HepG2 (cell line): Measurements from ENCODE around the gene RNF208. TPM values are rescaled to one million over a fixed set of nuclear protein-coding genes. Genes with fewer than 3 reads are reported as not detected.

Experiments
- BORCS8-MEF2B ChIP-seq: sonication (generic); formaldehyde crosslinking; IDR thresholded peaks from 2 replicates; pipeline ENCODE4 v1.8.0; 2022; ENCODE audit warnings: mild to moderate bottlenecking, missing genetic modification reagents
- GTF3A ChIP-seq: sonication (generic); formaldehyde crosslinking; conservative IDR thresholded peaks from 2 replicates; pipeline ENCODE4 v1.4.0; 2020; ENCODE audit warnings: mild to moderate bottlenecking, missing genetic modification reagents
- IRF2 ChIP-seq: IDR thresholded peaks from 2 replicates; pipeline ENCODE4 v1.6.1; 2018; ENCODE audit warnings: missing genetic modification reagents, missing compliant biosample characterization
- KDM2A ChIP-seq: sonication (generic); formaldehyde crosslinking; IDR thresholded peaks from 2 replicates; pipeline ENCODE4 v1.4.0; 2020; ENCODE audit warnings: low read depth, missing genetic modification reagents, borderline replicate concordance
- NR1H2 ChIP-seq: sonication (generic); formaldehyde crosslinking; IDR thresholded peaks from 2 replicates; pipeline ENCODE4 v1.8.1; 2022; ENCODE audit warnings: low read depth, missing genetic modification reagents, borderline replicate concordance
- NR2C2 ChIP-seq: sonication (generic); formaldehyde crosslinking; IDR thresholded peaks from 2 replicates; pipeline ENCODE4 v1.4.0; 2020; ENCODE audit warnings: missing genetic modification reagents, mild to moderate bottlenecking, moderate library complexity, borderline replicate concordance
- SP140L ChIP-seq: sonication (generic); formaldehyde crosslinking; IDR thresholded peaks from 2 replicates; pipeline ENCODE4 v1.4.0; 2020; ENCODE audit warnings: missing genetic modification reagents, borderline replicate concordance
- THAP11 ChIP-seq: IDR thresholded peaks from 2 replicates; pipeline ENCODE4 v1.6.1; 2016; ENCODE audit warnings: missing biosample characterization, missing genetic modification reagents
- ZNF225 ChIP-seq: sonication (generic); formaldehyde crosslinking; IDR thresholded peaks from 2 replicates; pipeline ENCODE4 v1.4.0; 2020; ENCODE audit warnings: mild to moderate bottlenecking, missing genetic modification reagents
- ZSCAN22 ChIP-seq: sonication (generic); formaldehyde crosslinking; IDR thresholded peaks from 2 replicates; pipeline ENCODE4 v1.4.0; 2020; ENCODE audit warnings: mild to moderate bottlenecking, missing genetic modification reagents
- polyA plus RNA-seq, 8 experiments: library from polyadenylated mRNA; depleted of rRNA in 3 of 8; stranded (reverse) in 7 of 8; unstranded in 1 of 8; fragments of >200 nt; fragmentation: Illumina TruSeq in 4 of 8; extraction: Trizol in 4 of 8; gene quantifications; 2 replicates each; pipeline versions ENCODE4 v1.2.1 to v1.2.3, GENCODE V29; 2011 to 2016; ENCODE audit warnings: low read depth in 4 of 8, missing spikeins in 1 of 8, mixed read lengths in 1 of 8; ENCODE audit not compliant: insufficient read depth in 1 of 8
- total RNA-seq, 5 experiments: library from RNA; depleted of rRNA; stranded (reverse); fragments of >200 nt; fragmentation: Illumina TruSeq; extraction: Trizol; gene quantifications; 2 replicates each; pipeline ENCODE4 v1.2.3, GENCODE V29; 2016; ENCODE audit warnings: low read depth in 1 of 5
- TF ChIP-seq, protein P1 (sequence below): IDR thresholded peaks from 2 replicates; pipeline ENCODE4 v1.4.0; 2020; ENCODE audit warnings: mild to moderate bottlenecking, missing genetic modification reagents
- TF ChIP-seq, protein P2 (sequence below): sonication (generic); formaldehyde crosslinking; IDR thresholded peaks from 2 replicates; pipeline ENCODE4 v1.4.0; 2020; ENCODE audit warnings: missing genetic modification reagents, mild to moderate bottlenecking, borderline replicate concordance
- TF ChIP-seq, protein P3 (sequence below): sonication (generic); formaldehyde crosslinking; IDR thresholded peaks from 2 replicates; pipeline ENCODE4 v1.4.0; 2020; ENCODE audit warnings: missing genetic modification reagents, borderline replicate concordance
- TF ChIP-seq, protein P4 (sequence below): sonication (generic); formaldehyde crosslinking; IDR thresholded peaks from 2 replicates; pipeline ENCODE4 v1.5.0; 2020; ENCODE audit warnings: missing genetic modification reagents, mild to moderate bottlenecking, borderline replicate concordance
- TF ChIP-seq, protein P5 (sequence below): sonication (generic); formaldehyde crosslinking; IDR thresholded peaks from 2 replicates; pipeline ENCODE4 v1.5.0; 2020; ENCODE audit warnings: mild to moderate bottlenecking, missing genetic modification reagents

RNF208 gene
- total and polyA plus RNA-seq, 2 of the 13 experiments (the other 11 are each of a cell fraction or from before 2014, with no cell fraction given), result 1.6 to 2.1 TPM

DNA sequence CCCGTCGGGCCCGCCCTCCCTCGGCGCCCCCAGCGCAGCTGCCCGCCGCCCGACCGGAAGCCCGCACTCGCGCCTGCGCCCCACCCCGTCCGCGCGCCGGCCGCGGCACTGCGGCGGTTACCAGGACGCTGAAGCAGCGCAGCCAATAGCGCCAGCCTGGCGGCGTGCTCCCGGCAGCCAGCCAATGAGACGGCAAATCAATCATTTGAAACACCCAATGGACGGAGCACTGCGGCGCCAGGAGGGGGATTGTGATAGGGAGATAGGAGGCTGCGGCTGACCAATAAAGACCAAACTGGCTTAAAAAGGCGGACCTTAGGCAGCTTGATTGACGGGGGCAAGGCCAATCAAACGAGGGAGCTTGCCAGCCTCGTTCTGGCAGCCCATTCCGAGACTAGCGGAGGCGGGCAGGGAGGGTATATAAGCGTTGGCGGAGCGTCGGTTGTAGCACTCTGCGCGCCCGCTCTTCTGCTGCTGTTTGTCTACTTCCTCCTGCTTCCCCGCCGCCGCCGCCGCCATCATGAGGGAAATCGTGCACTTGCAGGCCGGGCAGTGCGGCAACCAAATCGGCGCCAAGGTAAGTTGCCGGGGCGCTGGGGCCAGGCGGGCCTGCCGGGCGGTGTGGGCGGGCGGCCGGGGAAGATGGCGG is 18.9 kb upstream of the RNF208 start, which contains the start of gene TUBB4B (continued):
- TF ChIP-seq BORCS8-MEF2B (CRISPR knock-in tag) (peak; percentile 81), NR2C2 (CRISPR knock-in tag) (peak; percentile 63; the same call in 1 of the 2 replicates), KDM2A (CRISPR knock-in tag) (no peak; the same call in 1 of the 2 replicates), ZNF225 (no peak), SP140L (CRISPR knock-in tag) (no peak), IRF2 (CRISPR knock-in tag) (peak; percentile 70), GTF3A (CRISPR knock-in tag) (no peak), THAP11 (CRISPR knock-in tag) (peak; percentile 77; the same call in 1 of the 2 replicates), NR1H2 (CRISPR knock-in tag) (no peak), ZSCAN22 (CRISPR knock-in tag) (no peak)
- TF ChIP-seq, protein P1, sequence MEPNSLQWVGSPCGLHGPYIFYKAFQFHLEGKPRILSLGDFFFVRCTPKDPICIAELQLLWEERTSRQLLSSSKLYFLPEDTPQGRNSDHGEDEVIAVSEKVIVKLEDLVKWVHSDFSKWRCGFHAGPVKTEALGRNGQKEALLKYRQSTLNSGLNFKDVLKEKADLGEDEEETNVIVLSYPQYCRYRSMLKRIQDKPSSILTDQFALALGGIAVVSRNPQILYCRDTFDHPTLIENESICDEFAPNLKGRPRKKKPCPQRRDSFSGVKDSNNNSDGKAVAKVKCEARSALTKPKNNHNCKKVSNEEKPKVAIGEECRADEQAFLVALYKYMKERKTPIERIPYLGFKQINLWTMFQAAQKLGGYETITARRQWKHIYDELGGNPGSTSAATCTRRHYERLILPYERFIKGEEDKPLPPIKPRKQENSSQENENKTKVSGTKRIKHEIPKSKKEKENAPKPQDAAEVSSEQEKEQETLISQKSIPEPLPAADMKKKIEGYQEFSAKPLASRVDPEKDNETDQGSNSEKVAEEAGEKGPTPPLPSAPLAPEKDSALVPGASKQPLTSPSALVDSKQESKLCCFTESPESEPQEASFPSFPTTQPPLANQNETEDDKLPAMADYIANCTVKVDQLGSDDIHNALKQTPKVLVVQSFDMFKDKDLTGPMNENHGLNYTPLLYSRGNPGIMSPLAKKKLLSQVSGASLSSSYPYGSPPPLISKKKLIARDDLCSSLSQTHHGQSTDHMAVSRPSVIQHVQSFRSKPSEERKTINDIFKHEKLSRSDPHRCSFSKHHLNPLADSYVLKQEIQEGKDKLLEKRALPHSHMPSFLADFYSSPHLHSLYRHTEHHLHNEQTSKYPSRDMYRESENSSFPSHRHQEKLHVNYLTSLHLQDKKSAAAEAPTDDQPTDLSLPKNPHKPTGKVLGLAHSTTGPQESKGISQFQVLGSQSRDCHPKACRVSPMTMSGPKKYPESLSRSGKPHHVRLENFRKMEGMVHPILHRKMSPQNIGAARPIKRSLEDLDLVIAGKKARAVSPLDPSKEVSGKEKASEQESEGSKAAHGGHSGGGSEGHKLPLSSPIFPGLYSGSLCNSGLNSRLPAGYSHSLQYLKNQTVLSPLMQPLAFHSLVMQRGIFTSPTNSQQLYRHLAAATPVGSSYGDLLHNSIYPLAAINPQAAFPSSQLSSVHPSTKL (CRISPR knock-in tag), result no peak
- TF ChIP-seq, protein P2, sequence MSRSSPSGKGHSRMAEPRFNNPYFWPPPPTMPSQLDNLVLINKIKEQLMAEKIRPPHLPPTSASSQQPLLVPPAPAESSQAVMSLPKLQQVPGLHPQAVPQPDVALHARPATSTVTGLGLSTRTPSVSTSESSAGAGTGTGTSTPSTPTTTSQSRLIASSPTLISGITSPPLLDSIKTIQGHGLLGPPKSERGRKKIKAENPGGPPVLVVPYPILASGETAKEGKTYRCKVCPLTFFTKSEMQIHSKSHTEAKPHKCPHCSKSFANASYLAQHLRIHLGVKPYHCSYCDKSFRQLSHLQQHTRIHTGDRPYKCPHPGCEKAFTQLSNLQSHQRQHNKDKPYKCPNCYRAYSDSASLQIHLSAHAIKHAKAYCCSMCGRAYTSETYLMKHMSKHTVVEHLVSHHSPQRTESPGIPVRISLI (CRISPR knock-in tag), result no peak; the same call in 1 of the 2 replicates
- TF ChIP-seq, protein P3, sequence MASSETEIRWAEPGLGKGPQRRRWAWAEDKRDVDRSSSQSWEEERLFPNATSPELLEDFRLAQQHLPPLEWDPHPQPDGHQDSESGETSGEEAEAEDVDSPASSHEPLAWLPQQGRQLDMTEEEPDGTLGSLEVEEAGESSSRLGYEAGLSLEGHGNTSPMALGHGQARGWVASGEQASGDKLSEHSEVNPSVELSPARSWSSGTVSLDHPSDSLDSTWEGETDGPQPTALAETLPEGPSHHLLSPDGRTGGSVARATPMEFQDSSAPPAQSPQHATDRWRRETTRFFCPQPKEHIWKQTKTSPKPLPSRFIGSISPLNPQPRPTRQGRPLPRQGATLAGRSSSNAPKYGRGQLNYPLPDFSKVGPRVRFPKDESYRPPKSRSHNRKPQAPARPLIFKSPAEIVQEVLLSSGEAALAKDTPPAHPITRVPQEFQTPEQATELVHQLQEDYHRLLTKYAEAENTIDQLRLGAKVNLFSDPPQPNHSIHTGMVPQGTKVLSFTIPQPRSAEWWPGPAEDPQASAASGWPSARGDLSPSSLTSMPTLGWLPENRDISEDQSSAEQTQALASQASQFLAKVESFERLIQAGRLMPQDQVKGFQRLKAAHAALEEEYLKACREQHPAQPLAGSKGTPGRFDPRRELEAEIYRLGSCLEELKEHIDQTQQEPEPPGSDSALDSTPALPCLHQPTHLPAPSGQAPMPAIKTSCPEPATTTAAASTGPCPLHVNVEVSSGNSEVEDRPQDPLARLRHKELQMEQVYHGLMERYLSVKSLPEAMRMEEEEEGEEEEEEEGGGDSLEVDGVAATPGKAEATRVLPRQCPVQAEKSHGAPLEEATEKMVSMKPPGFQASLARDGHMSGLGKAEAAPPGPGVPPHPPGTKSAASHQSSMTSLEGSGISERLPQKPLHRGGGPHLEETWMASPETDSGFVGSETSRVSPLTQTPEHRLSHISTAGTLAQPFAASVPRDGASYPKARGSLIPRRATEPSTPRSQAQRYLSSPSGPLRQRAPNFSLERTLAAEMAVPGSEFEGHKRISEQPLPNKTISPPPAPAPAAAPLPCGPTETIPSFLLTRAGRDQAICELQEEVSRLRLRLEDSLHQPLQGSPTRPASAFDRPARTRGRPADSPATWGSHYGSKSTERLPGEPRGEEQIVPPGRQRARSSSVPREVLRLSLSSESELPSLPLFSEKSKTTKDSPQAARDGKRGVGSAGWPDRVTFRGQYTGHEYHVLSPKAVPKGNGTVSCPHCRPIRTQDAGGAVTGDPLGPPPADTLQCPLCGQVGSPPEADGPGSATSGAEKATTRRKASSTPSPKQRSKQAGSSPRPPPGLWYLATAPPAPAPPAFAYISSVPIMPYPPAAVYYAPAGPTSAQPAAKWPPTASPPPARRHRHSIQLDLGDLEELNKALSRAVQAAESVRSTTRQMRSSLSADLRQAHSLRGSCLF (CRISPR knock-in tag), result 0 out of 2 replicates have a peak, but pooled peaks have one; percentile 66
- TF ChIP-seq, protein P4, sequence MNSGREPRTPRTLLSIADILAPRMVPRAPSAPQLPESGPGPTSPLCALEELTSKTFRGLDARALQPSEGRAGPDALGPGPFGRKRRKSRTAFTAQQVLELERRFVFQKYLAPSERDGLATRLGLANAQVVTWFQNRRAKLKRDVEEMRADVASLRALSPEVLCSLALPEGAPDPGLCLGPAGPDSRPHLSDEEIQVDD (CRISPR knock-in tag), result no peak
- TF ChIP-seq, protein P5, sequence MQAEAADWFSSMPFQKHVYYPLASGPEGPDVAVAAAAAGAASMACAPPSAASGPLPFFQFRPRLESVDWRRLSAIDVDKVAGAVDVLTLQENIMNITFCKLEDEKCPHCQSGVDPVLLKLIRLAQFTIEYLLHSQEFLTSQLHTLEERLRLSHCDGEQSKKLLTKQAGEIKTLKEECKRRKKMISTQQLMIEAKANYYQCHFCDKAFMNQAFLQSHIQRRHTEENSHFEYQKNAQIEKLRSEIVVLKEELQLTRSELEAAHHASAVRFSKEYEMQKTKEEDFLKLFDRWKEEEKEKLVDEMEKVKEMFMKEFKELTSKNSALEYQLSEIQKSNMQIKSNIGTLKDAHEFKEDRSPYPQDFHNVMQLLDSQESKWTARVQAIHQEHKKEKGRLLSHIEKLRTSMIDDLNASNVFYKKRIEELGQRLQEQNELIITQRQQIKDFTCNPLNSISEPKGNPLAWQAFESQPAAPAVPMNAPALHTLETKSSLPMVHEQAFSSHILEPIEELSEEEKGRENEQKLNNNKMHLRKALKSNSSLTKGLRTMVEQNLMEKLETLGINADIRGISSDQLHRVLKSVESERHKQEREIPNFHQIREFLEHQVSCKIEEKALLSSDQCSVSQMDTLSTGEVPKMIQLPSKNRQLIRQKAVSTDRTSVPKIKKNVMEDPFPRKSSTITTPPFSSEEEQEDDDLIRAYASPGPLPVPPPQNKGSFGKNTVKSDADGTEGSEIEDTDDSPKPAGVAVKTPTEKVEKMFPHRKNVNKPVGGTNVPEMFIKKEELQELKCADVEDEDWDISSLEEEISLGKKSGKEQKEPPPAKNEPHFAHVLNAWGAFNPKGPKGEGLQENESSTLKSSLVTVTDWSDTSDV (CRISPR knock-in tag), result 0 out of 2 replicates have a peak, but pooled peaks have one; percentile 30
